Measurements from ENCODE around the gene PRKCQ.

PRKCQ gene

DNA sequence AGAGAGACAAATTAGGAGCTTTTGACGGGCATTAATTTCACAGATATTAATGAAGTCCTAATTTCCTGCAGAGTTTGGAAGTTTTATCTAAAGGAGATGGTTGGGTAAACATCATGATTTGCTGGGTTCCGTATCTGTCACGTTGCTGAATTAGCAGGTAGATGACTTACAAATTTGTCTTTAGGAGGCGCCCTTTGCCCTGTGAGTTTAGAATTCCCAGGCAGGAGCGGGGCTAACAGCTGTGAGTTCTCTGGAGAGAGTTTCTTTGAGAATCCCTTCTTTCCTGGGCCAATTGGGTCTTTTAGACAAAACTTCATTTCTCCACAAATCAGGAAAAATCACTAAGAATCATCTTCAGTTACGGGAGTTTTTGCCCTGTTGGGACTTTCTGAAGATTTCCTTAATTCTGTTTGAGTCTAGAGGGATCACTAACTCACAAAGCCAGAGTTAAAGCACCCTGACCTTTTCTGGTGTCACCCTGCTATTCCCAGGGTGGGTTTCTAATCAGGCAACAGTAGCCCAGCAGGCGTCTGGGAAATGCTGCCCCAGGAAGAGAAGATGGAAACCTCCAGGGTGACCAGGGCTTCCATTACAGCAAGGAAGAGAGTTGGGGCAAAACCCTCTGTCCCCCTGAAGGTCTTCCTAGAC is 63.7 kb downstream of the PRKCQ start:
- no peak for DNase-seq

DNA sequence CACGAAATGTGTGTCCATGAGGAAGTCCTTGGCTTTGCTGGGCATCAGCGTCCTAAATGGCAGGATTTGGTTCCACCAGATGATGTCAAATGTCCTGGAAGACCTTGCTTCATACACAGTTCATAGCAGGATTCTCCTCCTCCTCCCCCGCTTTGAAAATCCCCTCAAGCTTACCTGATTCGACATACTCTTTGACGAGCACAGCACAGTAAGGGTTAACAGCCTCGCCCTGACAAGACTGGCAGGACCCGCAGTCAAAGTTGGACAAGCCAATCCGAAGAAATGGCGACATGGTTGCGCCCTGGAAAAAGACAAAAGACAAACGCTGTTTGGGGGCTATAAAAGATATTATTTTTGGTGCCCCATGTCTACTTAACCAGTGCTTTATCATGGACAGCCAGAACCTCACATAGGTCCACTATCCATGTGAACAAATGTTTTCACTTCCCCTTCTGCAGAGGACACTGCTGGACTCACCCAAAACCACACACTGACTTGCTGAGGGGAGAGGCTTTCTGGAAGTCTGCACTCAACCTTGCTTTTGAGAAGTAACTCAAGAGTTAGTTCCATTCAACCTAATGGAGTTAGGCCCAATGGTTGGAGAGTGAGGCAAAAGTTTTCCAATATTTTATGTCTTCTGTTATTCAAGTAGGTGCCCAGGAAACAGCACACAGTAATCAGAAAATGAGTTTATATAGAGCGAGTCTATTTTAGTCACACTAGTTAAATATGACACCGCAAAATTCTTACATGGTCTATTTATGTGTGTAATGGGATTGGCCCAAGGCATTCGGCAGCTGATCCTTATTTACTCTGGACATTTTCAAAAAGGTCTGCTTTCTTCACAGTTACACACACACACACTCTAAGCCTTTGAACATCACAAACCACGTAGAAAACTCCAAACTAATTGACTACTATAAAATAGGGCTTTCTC is 65.0 kb downstream of the PRKCQ start:
- no peak for DNase-seq

DNA sequence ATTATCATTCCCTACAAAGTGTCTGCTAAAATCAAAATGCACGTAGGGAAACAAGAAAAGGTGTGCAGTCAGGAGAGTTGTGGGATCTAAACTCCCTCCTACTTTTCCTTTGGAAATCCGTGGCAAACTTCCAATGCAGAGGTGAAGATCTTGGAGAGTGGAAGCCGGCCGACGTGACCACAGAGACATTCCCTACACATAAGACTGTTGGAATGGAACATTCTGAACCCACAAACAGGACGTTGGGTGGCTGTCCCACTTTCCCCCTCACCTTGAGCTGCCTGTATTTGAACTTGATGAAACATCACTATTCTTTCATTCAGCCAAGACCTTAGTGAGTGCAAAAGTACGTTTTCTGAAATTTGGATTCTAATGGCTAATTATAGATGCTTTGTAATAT is 65.9 kb downstream of the PRKCQ start:
- no peak for DNase-seq

DNA sequence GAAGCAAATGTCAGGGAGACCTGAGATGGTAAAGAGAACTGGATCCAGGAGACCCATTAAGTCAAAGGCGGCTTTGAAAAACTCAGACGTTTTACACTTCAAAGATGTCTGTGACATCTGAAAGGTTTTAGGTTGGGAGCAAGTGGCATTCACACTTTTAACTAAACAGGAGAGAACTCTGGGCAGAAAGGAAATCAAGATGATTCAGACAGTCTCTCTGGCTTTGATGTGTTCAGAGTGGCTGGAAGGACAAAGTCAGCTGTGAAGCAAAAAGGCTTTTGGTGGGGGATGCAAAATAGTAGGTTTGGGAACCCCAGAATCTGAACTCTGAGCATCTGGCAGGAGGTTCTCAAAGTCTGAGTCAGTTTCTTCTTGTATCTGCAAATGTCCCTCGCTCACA is 66.6 kb downstream of the PRKCQ start:
- no peak for DNase-seq

DNA sequence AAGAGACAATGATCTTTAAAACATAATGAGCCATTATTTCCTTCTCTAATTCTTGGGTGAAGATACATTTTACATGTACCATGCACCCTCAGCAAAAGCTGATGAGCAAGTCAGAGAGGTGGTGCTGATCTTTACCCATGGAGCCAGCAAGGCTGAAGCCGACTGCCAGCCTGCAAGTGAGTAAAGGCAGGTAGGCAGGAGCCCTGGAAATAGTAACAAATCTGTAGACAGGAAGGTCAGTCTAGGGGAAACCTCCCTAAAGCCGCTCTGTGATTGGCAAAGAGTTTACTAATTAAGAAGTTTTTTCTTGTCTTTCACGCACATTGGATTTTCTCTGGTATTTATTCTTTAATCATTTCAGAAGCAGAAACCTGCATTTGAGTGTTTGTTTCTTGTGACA is 67.9 kb downstream of the PRKCQ start:
- no peak for DNase-seq

DNA sequence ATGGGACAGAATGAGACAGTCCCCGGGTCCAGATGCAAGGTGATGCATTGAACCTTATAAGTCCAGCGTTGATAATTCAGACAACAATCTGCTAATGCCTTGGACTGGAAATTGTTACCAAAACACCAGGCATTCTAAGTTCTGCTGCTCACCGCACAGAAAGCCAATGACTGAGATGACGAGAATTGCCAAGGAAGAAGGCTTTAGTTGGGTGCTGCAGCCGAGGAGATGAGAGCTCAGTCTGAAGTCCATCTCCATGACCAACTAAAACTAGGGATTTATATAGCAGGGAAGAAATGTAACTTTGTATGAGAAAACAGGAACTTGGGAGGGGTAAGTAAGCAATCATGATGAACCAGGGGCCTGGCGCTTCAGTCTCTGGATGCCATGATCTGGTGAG is 68.7 kb downstream of the PRKCQ start:
- no peak for DNase-seq

DNA sequence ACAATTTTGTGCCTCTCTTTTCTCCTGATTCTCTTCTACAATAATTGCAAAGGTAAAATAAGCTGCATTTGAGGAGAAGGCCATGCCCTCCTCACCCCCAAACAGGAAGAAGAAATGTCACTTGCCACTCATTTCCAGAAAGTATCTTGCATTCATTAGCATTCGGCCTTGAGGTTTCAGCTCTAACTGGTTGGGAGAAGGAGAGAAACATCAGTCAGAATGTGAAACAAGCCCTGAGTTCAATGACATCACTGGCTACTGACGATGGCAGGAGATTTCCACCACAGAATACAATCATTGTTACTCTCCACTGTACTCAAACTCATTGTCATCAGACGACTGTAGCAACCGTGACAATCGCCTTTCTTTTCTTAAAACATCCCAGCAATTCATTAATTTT is 72.8 kb downstream of the PRKCQ start:
- no peak for DNase-seq

DNA sequence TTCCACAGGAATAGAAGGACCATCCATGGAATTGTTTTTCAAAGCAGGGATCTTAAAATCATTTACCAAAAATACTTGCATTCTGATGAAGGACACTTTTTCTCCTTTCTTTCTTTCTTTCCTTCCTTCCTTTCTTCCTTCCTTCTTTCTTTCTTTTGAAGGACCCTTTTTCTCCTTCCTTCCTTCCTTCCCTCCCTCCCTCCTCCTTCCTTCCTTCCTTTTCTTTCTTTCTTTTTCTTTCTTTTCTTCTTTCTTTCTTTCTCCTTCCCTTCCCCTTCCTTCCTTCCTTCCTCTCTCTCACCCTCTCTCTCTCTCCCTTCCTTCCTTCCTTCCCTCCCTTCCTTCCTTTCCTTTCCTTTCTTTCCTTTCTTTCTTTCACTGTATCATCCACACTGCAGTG is 74.8 kb downstream of the PRKCQ start:
- DNase-seq, result no peak

DNA sequence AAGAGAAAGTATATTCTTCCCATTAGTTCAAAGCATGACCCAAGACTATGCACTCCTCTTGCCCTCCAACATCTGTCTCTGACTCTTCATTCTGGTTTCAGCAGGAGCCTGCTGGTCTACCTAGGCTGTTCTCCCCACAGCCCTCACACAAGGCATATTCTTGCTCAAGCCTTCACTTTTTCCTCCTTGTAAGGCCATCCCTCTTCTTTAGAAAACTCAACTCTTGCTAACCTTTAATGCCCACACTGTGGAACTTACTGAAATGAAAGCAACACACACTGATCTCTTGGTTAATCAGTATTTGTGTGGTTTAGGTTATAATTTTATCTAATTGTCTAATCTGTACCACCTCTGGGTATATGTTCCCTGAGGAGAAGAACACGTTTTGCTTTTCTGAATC is 75.8 kb downstream of the PRKCQ start:
- DNase-seq, result no peak

DNA sequence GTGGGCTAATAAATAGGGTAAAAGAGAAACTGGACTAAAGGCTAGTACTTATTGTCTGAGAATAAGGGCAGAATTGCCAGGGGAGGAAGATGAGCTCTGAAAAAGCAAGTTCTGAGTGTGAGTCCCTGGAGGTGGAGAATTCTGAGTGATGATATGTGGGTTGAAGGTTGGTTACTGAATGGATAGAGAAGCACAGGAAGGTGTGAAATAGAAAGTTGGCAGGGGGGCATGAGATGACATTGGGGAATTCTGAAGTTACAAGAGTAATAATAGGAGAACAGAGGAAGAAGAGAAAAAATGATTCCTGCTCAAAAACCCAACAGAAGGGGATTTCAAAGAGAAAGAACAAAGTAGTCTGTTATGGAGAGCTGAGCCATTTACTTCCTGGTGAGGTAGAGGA is 76.9 kb downstream of the PRKCQ start:
- DNase-seq, result no peak

DNA sequence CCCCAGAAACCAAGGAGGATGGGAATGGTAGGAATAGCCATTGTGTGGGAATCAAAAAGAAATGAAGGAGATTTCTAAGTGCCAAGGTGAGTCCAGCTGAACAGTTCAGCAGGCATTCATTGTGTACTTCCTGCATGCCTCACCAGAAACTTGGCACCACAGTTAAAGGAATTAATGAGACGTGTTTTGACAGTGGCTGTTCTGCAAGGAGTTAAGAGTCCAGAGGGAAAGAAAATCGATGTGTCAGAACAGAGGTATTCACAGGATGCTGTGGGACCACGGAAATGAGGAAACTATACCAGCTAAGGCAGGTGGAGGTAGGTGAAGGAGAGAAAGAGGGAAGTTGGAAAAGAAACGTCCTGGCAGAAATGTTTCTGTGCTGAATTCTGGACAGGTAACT is 78.1 kb downstream of the PRKCQ start:
- no peak for DNase-seq

DNA sequence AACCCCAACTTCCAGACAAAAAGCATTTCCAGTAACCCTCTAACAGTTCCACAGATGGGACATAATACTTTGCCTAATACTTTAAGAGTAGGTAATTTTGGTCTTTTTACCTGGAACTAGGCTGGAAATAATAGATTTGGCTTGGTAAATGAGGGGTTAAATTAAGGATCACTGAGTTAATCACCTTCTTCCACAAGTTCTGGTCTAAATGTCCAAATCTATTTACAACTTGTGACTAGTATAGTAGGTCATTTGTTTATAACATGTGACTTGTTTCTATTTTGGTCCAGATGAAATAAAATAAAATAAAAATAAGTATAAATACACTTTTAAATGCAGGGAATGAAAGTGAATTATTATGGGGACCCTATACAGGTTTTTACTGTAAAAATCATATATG is 80.1 kb downstream of the PRKCQ start:
- no peak for DNase-seq

DNA sequence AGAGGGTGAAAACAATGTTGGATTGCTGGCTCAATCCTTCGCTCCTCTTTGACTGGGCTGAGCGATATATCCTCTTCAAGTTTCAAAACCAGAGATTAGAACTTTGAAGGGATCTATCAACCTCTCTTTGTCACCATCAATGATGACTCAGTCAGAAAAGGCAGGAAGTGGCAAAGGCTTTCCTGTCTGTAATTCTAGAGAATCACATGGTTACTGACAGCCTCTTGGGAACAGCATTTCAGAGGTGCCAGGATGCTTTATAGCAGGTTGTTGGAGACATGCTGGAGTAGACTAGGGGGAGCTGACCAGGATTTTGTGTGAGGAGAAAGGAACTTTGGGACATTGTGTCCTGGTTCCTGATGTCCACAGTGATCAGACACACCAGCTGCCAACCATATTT is 81.3 kb downstream of the PRKCQ start:
- DNase-seq, result no peak

DNA sequence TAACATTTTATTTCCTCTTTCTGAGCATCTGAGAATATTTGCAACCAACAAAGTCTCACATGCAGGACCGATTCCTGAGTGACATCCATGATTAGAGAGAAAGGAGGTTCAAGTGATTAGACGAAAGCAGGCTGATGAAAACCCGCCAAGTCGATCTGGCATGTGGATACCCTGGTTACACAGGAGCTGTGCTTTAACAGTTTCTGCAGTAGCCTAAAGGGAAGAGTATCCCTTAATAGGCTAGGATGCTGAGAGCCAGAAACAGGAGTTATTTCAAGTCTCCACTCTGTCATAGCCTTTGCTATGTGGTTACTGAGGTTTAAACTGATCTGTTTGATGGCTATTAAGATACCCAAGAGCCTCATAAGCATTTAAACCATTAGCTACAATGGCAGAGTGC is 82.5 kb downstream of the PRKCQ start:
- no peak for DNase-seq

DNA sequence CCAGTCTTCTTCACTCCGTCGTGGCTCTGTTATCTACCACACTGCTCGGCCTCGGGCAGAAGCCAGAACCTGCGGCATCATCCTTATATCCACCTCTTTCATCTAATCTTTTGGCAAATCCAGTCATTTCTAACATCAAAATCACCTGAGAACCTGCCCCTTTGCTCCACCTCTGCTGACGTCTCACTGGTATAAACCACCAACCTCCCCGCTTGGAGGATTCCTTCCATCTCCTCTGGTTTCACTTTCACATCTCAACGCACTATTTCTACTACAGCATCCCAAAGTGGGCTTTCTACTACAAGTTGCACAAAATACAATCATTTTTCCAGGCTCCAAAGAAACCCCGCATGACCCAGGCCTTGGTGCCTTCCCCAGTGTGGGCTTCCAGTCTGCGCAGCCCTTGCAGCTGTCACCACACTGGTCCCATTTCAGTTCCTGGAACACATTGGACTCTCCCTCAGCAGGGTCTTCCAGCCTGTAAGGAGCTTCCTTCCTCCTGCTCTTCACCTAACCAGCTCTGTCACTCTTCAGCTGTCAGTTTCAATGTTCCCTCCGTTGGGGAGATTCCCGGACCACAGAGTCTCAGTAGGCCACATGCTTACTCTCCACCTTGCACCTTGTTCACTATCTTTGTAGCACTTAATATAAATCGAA is 85.0 kb downstream of the PRKCQ start:
- DNase-seq, result no peak

DNA sequence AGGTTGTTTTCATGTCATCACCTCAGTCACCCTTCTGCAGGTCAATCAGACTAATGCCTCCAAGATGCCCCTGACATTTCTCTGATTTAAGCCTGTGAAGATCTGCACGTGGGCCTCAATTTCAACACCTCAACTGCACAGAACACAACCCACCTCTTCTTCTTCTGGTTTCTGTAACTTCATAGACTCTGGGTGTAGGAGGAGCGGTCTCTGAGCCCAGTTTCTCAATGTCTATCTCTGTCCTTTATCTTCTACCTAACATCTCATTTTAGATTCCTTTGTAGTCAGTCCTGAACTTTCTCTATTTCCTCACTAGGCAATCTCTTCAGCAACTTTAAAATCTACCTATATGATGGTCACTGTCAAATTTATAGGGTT is 85.6 kb downstream of the PRKCQ start:
- no peak for DNase-seq

DNA sequence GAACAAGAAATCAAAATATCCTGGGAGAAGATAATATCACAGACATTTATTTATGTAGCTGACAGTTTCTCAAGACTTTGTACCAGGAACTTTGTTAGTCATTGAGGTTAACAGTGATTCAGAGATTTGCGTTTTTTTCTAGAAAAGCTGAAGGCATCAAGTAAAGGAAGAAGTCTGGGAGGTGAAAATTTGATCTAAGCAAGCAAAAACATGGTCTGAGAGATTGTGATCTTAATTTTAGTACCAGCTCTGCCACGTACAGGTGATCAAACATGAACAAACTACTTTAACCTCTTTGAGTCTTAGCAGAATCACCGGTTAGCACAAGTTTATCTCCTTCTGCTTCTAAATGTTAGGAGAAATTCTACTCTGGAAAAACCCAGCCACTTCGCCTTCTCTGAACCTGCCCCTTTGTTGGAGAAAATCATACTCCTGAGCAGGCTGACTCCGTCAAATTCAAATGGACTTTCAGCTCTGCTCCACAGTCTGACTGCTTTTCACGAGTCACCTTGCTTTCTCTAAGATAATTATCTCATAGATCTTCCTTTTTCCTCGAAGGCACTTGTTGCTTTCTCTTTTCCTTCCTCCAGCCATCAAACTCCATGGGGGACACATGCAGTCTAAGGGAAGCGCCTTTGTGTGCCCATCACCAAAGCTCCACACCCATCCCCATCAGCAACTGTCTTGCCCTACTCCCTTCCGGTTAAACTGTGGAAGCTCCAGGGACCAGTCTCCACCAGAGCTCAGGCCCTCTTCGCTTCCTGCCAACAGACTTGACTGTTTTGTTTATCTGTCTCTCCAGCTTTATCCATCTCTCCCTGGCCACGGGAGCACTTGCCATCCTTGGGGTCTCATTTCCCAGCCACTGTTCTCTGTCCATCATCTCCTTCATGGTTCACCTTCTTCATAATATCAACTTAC is 86.3 kb downstream of the PRKCQ start:
- no peak for DNase-seq

DNA sequence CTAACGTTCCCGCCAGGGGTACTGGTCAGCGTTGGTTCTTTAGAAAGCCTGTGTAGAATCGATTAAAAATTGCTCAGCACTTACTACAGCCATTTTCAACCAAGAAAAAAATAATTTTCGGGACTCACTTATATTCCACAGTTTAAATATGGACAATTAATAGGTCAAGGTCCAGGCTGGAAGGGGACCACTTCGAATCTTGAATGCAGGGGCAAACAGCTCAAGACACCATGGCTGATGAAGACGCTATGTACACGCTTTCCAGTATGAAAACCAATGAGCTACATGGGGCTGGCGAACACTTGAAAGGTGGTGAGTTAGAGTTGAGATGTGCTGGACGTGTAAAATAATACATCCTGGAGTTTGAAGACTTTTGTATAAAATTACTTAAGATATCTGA is 87.2 kb downstream of the PRKCQ start:
- DNase-seq, result no peak

DNA sequence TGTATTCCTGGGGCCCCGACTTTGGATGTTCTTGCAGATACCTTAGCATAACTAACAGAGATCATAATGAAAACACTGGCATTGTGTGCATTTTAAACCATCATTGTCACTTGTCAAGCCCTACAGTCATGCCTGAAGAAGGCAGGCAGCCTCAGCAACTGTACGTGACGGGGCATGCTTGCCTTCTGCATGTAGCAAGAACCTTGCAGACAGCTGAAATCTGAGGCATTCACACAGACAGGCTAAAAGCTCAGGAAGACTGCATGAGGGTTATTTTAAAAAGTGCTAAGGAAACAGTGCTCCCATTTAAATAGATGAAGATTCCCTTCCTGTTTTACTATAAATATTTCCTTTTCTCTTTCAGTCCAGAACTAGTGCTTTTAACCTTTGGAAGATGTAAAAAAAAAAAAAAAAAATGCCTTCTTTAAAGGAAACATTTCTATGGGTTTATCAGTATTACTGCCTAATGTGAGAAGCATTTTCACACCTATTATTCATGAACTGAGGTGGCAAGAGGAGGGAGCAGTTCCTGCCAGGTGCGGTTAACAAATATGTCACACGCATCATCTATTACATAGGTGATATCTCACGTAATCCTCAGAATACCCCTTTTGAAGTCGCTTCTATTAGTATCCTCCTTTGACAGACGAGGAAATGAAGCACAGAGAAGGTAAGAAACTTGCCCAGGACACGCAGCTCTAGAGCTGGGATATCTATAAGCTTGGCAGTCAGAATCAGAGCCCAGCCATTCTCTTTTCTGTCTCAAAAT is 88.1 kb downstream of the PRKCQ start:
- no peak for DNase-seq

DNA sequence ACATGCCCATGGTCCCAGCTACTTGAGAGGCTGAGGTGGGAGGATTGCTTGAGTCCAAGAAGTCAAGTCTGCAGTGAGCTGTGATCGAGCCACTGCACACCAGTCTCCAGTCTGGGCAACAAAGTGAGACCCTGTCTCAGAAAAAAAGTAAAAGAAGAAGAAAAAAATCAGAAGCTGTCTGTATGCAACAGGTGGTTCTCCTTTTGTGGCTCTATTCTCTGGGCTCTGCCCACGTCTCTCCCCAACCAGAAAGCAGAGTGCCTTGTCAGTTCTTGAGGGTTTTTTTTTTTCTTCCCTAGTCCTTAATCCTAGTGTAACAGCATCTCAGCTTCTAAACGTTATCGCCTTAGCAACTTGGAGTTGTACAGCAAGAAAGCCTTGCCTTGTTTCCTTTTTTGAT is 89.5 kb downstream of the PRKCQ start:
- DNase-seq, result no peak

DNA sequence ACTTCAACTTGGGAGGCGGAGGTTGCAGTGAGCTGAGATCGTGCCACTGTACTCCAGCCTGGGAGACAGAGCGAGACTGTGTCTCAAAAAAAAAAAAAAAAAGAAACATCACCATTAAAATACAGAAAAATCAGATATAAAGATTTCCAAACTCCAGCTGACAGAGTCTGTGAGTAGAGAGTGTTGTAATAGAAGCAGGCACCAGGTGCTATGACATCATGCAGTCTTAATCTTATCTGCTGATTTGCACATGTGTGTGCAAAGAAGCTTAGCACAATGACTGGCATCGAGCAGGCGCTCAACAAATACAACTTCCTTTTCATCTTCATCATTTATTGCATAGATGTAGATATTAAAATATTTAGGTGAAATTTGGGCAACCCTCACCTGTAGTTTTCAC is 92.2 kb downstream of the PRKCQ start:
- DNase-seq, result no peak

DNA sequence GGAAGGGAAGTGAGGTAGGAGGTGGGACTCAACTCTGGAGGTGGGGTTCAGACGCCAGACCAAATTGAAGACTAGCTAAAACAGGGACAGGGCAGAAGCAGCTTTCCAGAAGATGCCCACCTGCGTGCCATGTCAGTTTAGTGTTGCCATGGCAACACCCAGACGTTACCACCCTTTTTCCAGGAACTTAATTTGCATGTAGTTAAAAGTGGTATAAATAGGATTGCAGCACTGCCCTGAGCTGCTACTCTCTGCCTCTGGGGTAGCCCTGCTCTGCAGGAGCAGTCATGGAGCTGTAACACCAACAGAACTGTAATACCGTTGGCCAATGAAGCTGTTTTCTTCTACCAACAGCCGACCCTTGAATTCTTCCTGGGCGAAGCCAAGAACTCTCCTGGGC is 93.8 kb downstream of the PRKCQ start:
- DNase-seq, result no peak

Measured in NCI-H1048 (cell line).